ENCODE measurements around the gene OTP.
"Not testable (repeated sequence)": the region's sequence is repeated elsewhere in the genome, so short reads cannot be mapped to it uniquely, and the experiment has no call there.

OTP gene

GRCh38 chr5:77599679-77600078 is 38.8 kb downstream of the OTP start:
- no peak for DNase-seq

GRCh38 chr5:77590347-77590746 is 48.2 kb downstream of the OTP start:
- no peak for DNase-seq

- no peak for DNase-seq
Observed at GRCh38 chr5:77588175-77588574, 50.3 kb downstream of the OTP start.

- DNase-seq = no peak
Observed at GRCh38 chr5:77586101-77586500, 52.4 kb downstream of the OTP start.

GRCh38 chr5:77582143-77582542 is 56.4 kb downstream of the OTP start:
- DNase-seq = not testable (repeated sequence)
